Inflammatory macrophage treated with lipopolysaccharide for 1 hour (primary cell): ENCODE measurements around the gene XXYLT1.
"Not testable (repeated sequence)": the region's sequence is repeated elsewhere in the genome, so short reads cannot be mapped to it uniquely, and the experiment has no call there.

Source experiments
- DNase-seq, 2 donors: peaks; one replicate each; pipeline ENCODE4 v3.0.0-alpha.2; 2020 to 2022

XXYLT1 gene

DNA sequence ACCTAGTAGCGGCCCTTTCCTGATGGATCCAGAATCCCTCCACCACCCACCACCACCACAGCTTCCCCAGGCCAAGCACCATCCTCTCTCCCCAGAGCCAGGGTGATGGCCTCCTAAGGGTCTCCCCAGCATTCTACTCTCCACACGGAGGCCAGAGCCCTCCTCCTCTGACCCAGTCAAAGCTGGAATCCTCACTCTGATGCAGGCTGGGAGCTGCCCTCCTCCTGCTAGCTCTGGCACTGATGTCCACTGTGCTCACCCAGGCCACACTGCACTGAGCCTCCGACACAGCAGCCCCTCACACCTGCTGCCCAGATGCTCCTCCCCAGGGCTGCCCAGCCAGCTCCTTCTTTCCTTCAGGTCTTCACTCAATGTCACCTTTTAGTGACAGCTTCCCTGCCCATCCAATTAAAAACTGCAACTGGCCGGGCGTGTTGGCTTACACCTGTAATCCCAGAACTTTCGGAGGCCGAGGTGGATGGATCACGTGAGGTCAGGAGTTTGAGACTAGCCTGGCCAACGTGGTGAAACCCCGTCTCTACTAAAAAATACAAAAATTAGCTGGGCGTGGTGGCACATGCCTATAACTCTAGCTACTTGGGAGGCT, 21.0 kb downstream of the XXYLT1 start:
- DNase-seq, result no peak

DNA sequence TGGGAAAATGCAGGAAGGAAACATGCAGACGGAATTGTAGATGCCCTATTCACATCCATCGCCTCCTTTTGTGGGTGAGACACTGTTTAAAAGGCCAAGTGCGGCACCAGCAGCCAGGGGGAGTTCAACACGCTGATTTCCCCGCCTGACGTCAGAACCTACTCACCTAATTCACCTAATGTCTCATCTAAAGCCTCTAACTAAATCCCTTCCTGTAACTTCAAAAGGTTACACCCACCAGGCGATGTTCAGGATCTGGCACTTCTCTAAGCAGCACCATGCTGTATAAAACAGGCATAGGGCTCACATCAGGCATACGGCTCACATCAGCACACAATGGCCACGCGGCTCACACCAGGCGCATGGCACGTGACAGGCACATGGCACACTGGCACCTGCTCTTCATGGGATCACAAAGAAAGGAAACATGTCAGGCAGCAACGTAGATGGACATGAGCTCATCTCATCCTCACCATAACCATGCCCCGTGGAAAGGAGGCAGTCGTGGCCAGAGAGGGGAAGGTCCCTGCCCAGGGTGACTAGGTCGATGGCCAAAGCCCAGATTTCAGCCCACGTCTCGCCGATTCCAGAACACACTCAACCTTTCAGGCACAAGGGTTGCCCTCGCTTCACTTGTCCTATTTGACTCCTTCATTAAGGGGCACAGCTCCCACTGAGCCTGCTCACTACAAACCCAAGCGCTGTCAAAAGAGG, 21.7 kb downstream of the XXYLT1 start:
- no peak for DNase-seq

DNA sequence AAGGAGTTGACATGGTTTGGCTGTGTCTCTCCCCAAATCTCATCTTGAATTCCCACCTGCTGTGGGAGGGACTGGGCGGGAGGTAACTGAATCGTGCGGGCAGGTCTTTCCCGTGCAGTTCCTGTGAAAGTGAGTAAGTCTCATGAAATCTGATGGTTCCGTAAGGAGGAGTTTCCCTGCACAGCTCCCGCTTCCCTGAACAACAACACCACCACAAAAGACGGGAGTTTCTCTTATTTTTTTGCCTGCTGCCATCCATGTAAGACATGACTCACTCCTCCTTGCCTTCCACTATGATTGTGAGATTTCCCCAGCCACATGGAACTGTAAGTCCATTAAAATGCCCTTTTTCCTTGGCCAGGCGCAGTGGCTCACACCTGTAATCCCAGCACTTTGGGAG, 22.7 kb downstream of the XXYLT1 start:
- DNase-seq, result no peak

DNA sequence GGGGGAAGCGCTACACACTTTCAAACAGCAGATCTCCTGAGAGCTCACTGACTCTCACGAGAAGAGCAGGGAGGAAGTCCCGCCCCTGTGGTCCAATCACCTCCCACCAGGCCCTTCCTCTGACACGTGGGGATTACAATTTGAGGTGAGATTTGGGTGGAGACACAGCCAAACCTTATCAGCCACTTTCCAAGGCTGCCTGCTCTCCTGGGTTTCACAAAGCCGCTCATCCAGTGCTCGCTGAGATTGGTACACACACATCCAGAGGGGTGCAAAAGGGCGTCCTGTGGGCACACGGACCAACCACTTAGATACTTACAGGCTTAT, 23.1 kb downstream of the XXYLT1 start:
- DNase-seq, result no peak

DNA sequence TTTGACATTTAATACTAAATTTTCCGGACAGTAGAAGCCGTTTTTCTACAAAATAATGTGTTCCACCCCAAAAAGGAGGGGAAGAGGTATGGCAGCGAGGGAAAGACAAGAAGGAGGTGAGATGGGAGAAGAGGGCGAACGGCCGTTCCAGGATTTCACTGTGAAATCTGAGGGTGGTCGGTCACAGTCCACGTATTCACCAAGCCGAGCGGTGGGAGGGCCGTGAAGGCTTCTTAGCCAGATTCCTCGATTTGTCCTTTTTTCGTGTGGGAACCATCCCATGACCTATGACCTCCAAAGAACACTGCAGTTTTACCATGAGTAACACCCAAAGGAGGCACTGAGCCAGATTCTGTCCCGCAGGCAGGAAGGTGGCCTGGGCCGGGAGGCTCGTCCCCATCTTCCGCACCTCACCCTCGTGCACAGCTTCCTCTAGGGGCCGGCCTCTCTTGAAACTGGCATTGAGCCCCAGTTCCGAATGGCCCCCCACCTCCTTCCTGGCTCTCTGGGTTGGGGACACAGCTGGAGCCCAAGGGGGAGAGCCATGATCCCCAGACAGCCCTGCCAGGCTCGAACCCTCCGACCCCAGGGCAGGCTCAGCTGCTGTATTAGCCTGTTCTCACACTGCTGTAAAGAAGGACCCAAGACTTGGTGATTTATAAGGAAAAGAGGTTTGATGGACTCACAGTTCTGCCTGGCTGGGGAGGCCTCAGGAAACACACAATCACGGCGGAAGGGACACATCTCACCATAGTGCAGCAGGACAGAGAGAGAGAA, 23.7 kb downstream of the XXYLT1 start:
- no peak for DNase-seq

DNA sequence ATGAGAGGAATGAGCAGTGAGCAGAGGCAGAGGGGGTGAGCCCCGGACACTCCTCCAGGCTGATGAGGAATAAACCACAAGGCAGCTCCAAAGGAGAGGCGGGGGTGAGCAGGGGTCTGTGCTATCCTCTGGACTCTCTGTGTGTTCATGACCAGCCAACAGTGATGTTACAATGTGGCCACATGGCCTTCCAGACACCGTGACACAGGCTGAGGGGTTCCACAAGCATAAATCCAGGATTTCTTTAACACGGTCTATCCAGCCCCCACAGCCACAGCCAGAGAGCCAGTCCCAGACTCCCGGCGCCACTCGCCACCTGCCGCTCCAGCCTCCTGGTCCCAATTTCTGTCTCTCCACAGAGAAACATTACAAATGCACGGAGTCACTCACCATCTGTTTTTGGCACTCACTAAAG, 24.4 kb downstream of the XXYLT1 start:
- DNase-seq, result no peak

DNA sequence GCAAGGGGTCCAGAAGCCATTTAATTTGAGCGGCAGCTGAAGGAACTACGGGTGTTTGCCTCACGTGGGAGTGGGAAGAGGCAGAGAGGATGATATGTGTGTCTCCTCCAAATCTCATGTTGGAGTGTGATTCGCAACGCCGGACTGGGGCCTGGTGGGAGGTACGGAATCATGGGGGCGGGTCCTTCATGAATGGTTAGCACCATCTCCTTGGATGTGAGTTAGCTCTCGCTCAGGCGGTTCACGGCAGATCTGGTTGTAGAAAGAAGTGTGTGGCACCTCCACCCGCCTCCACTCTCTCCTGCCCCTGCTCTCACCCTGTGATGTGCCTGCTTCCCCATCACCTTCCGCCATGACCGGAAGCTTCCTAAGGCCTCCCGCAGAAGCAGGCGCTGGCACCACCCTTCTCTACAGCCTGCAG, 25.4 kb downstream of the XXYLT1 start:
- DNase-seq, result no peak

DNA sequence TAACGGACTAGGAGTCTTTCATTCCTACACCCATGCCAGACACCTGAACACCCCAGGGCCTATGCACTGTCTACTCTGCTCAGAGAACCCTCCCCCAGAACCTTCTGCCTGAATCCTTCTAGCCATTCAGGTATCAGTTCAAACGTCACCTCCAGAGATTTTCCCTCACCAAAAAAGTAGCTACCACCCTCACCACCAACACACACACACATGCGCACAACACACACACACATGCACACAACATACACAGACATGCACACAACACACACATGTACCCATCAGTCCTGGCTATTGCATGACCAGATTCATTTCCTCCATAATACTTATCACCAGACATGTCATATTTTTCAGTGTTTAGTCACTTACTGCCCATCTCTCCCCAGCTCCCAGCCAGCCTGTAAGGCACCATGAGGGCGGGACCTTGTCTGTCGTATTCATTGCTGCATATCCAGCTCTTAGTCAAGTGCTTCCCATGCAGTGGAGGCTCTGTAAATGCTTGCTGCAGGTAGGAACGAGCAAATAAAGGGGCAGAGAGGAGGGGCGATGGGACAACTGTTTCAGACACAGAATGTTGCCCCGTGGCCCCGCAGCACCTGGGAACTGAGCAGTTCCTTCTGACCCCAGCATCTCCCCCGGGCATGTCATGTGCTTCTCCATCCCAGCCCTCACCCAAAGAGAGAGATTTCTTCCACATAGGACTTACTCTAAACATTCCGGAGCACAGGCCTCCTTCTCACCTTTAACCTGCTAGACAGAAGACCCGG, 29.2 kb downstream of the XXYLT1 start:
- DNase-seq, result no peak

DNA sequence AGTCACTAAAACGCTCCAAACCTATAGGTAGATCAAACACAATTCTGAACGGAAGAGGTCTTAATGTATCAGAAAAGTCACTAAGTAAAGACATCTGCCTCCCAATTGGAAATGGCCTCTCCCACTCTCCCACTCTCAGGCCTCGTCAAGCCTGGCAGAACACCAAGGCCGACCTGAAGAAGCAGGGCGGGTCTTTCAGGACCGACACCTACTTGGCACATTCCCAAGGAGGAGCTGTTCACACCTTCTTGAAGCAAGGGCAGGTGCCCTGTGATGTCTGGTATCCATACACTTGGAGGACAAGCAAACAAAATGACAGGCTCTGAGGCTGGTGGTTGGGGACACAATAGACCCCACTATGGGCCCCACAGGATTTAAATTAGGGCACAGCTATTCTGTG, 30.0 kb downstream of the XXYLT1 start:
- DNase-seq, result no peak

DNA sequence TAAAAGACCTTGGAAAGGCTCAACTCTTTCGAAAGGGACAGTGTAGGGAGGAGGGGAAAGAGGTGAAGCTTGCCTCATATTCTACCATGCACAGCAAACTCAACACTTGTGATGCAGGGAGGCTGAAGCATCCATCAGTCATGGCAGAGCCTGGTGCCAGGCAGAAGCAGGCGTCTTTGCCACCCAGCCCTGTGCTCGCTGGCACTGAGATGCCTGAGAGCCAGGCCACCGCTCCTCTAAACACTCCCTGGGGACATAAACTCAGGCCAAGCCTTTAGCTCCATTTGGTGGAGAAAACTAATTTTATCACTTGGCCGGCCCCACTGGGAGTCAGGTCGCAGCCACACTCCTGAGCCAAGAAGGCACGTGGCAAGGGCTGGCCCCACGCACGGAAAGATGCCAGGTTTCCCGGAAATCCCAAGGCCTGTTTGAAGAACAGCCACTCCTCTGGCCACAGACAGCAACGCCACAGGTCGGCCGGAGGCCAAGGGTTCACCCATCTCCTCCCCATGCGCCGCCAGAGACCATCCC, 30.7 kb downstream of the XXYLT1 start:
- DNase-seq, result no peak

DNA sequence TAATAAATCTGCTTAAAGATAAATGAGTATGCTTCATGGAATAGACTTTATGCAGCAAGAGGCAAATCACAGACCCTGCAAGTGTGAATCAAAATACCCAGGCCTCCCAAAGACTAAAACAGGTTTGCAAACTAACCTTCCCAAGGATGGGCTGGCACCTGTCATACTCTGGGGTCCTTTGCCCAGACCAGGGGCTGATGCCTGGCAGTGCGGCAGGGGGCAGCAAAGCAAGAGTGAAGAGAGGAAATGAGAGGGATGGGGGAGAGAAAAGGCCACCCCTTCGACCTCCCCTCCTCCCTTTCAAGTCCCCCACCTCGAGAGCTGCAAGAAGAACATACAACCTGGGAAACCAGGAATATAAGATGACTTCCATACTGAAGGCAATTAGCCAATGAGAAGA, 31.8 kb downstream of the XXYLT1 start:
- DNase-seq, result no peak

DNA sequence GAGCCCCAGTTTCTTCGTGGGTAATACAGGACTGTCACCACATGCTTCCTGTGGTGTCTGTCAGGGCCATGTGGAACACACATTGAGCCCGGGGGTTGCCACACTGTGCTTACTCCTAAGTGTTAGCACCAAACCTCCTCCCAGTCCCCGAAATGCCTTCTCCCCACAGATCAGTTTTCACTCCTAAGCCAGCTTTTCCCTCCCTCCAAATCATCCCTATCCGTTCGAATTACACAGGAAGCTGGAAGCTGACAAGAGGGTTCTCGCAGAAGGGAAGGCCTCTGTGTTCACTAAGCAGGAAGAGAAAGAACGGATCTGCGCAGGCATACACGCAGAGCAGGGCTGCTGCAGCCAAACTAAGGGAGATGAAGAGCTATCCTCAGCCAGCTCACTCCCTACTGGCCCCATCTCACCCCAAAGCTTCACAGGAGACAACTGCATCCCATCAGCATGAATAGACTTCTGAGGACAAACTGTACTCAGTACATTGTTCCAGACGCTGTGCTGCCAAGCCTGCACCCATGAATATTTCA, 32.3 kb downstream of the XXYLT1 start:
- no peak for DNase-seq

DNA sequence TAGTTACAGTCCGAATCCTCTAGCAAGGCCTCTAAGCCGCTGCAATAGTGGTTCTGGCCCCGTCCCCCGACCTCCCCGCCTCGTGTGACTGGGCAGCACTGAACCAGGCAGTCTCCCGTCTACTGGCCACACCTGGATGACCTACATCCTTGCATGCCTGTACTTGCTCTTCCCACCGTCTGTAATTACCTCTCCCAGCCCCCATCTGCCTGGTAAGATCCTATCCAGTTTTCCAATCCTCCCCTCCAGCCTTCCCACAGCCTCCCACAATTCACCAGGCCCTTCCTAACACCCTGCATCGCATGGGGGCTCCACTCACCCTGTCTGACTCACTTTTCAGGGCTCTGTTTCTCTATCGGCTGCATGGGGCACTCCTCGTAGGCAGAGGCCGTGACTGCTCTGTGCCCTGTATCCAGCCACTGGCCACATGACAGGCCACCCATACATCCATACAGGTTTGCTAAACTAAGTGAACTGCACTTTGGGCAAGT, 32.8 kb downstream of the XXYLT1 start:
- no peak for DNase-seq

DNA sequence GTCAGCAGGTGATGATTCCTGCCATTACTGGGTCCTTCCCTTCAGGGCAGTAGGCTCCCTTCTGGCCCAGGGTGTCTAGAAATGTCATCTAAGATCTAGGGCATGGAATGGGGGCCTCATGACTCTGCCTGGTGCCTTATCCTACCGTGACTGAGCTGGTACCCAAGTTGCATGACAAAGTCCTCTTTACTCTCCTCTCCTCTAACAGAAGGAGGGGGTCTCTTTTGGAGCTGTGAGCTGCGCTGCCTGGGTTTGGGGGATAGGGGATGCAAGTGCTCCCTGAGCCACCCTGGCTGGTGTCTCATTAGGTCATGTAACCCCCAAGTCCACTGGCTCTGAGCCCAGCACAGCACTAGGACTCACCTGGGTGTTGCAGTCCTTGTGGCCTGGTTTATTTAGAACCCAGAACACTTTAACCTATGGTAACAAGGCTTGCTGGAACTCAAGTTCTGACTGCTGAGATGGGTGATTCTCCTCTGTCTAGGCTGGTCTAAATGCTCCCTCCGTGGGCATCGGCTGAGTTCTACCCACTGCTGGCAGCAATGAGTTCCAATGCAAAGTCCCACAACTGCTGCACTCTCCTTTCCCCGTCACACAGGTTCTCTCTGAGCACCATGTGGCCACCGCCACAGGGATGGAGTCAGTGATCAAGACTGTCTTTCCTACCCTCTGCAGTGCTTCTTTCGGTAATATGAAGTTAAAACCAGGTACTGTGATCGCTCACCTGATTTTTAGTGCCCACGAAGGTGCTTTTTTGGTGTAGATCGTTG, 34.0 kb downstream of the XXYLT1 start:
- DNase-seq, result no peak

DNA sequence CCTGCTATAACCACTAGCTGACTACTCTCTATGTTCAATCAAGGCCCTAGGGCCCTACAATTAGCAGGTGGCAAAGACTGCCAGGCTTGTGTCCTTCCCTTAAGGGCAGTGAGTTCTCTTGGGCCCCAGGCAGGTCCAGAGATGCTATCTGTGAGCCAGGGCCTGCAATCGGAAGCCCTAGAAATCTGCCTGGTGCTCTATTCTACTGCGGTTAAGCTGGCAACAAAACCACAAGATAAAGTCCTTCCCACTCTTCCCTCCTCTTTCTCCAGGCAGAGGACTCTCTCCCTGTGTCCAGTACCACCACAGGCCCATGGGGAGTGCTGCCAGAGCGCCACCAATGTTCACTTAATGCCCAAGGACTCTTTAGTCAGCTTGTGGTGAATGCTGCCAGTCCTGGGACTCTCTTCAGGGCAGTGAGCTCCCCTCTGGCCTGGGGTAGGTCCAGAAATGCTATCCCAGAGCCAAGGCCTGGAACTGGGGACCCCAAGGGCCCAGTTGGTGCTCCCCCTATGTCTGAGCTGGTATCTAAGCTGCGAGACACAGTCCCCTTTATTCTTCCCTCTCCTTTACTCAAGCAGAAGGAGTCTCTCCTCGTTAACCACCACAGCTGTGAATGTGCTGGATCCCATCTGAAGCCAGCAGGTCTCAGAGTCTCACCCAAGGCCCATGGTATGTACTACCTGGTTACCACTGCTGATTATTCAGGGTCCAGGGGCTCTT, 34.7 kb downstream of the XXYLT1 start:
- no peak for DNase-seq

DNA sequence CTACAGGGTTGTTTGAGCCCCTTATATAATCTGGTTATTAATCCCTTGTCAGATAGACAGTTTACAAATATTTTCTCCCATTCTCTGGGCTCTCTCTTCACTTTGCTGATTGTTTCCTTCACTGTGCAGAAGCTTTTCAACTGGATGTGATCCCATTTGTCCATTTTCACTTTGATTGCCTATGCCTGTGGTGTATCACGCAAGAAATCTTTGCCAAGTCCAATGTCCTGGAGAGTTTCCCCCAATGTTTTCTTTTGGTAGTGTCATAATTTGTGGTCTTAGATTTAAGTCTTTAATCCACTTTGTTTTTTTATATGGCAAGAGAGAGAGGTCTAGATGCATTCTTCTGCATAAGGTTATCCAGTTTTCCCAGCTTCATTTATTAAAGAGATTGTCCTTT, 40.7 kb downstream of the XXYLT1 start:
- no peak for DNase-seq

DNA sequence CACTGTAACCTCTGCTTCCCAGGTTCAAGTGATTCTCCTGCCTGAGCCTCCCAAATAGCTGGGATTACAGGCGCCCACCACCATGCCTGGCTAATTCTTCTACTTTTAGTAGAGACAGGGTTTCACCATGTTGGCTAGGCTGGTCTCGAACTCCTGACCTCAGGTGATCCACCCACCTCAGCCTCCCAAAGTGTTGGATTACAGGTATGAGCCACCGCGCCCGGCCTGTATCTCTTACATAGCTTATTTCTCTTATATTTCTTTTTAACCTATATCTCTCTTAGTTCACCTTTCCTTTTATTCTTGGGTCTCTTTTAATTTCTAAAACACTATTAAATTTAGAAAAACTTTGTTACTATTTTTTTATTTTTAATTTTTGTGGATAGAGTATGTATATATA, 42.1 kb downstream of the XXYLT1 start:
- not testable (repeated sequence) for DNase-seq

DNA sequence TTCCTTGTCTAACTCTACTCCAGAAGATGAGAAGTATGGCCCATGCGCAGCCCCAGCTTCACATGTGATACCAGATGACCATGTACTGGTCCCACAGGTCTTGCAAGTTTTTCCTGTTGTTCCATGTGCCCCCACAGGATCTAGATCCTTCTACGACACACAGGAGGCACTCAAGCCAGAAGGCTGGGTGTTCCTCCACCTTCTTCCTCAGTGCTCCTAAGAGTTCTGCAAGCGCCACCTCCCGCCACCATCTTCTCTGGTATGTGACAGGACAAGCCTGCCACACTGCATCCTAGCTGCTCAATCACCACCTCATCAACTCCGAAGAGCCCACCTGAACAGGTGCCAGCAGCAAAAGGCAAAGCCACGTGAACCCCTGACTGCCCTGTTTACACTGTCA, 43.1 kb downstream of the XXYLT1 start:
- no peak for DNase-seq

DNA sequence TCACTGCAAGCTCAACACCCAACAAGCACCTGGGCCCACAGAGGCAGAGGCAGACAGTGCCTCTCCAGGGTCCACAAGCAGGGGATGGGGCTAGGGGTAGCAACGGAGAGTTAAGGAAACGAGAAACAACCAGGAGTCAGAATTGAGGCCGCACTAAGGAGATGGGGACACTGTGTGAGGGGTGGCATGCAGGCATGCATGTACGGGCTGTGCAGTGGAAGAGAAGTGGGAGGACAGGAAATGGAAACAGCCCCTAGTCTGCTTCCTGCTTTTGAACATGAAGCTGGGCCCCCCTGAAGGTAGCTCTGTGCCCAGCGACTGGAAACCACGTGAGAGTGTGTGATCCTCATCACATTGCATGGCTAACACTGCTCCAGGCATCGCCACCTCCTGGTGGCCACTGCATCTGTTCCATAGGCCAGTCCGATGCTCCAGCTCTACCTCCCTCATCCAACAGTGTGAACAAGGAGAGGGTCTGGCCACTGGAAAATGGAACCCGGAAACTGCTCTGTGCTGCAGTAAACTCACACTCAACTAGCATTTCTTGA, 44.0 kb downstream of the XXYLT1 start:
- DNase-seq, result no peak

DNA sequence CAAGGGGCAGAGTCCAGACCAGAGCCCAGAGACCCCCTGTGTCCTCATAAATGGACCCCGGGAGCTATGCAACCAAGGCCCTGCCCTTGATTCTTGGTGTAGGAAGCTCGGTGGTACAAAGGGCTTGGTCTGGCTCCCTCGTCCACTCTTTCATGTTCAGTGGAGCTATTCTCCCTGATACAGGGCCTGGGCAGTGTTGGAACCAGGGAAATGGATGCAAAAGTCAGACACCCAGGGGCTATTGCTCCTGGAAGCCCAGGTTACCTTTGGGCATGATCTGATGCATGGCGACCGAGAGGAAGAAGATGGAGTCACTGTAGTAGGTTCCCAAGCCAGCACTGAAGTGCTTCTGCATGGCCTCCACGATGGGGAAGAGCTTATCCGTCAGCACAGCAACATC, 44.5 kb downstream of the XXYLT1 start:
- DNase-seq, result no peak

DNA sequence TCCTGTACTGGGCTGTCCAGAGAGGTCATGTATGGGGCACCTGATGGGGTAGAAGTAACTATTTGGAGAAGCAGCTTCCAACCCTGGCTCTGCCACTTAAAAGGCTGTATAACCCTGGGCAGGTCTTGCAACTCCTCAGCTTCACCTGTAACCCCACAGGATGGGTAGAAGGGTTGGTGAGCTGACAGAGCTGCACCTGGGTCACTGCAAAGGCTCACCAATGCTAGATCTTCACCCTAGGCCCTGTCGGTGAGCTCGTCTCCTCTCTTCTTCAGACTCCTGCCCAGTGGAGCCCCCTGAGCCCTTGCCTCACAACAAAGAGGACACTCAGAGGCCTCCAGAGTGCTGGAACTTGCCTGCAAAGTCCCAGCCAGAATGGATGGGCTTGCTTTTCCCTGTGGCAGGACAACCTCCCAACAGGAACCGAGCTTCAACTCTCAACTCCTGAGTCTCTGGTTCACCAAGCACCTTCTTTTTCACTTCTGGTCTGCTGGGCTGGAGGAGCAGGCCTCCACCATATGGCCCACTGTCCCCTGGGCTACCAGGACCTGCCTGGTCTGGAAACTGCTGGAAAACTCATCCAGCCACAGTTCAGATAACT, 45.9 kb downstream of the XXYLT1 start:
- DNase-seq, result no peak
